ENCODE data around the gene CCR5. TPM values are rescaled to one million over a fixed set of nuclear protein-coding genes. Genes with fewer than 3 reads are reported as not detected.

Gene CCR5
- total and polyA plus RNA-seq, 9 of the 15 experiments (the other 6 are each of a cell fraction or from before 2014, with no cell fraction given) = not detected

GRCh38 chr3:46400000-46400734 is 29.4 kb downstream of the CCR5 start (continued):
- no peak for TF ChIP-seq AFF4 (CRISPR knock-in tag; IDR thresholded peaks at IDR 0.05)
- no peak for TF ChIP-seq POLR3G (IDR thresholded peaks at IDR 0.05; ENCODE audit: extremely low read depth, insufficient read length, insufficient replicate concordance)
- TF ChIP-seq ELF2 (CRISPR knock-in tag; IDR thresholded peaks at IDR 0.05) = no peak
- TF ChIP-seq ZNF274 (IDR thresholded peaks at IDR 0.05; ENCODE audit: borderline replicate concordance, low read depth, low read length) = no peak
- TF ChIP-seq NR2C1 (IDR thresholded peaks at IDR 0.05) = peak; percentile 44; the same call in 1 of the 2 replicates
- peak; percentile 68 for TF ChIP-seq NR2C1 (tag; IDR thresholded peaks at IDR 0.05)
- TF ChIP-seq JUND (IDR thresholded peaks at IDR 0.05; ENCODE audit: borderline replicate concordance, low read depth, low read length) = peak; percentile 94
- peak; percentile 87; the same call in 2 of the 3 replicates for TF ChIP-seq JUND (tag; IDR thresholded peaks at IDR 0.05; ENCODE audit: borderline replicate concordance, low read depth, low read length)
- TF ChIP-seq ZNF133 (CRISPR knock-in tag; IDR thresholded peaks at IDR 0.05) = no peak
- no peak for TF ChIP-seq ILK (tag; IDR thresholded peaks at IDR 0.05; ENCODE audit: borderline replicate concordance, low read depth)
- TF ChIP-seq FOXP4 (CRISPR knock-in tag; IDR thresholded peaks at IDR 0.05; ENCODE audit: borderline replicate concordance) = no peak
- peak; percentile 54; the same call in 1 of the 2 replicates for TF ChIP-seq NCOA1 (IDR thresholded peaks at IDR 0.05; ENCODE audit: low read depth)
- TF ChIP-seq ZBTB12 (CRISPR knock-in tag; IDR thresholded peaks at IDR 0.05) = peak; percentile 35; the same call in 1 of the 2 replicates
- peak; percentile 68 for TF ChIP-seq MTA2 (IDR thresholded peaks at IDR 0.05; ENCODE audit: low read depth)
- TF ChIP-seq ZBTB34 (CRISPR knock-in tag; IDR thresholded peaks at IDR 0.05) = no peak
- TF ChIP-seq TEAD4 (IDR thresholded peaks at IDR 0.05; ENCODE audit: low read length) = peak; percentile 92
- TF ChIP-seq TEAD4 (CRISPR knock-in tag; IDR thresholded peaks at IDR 0.05; ENCODE audit: borderline replicate concordance) = no peak
- TF ChIP-seq MYNN (IDR thresholded peaks at IDR 0.05) = peak; percentile 78
- no peak for TF ChIP-seq MYNN (CRISPR knock-in tag; IDR thresholded peaks at IDR 0.05)
- no peak for TF ChIP-seq THRAP3 (IDR thresholded peaks at IDR 0.05; ENCODE audit: borderline replicate concordance)
- TF ChIP-seq CREBBP (IDR thresholded peaks at IDR 0.05; ENCODE audit: low read depth, low read length) = no peak

Measured in K562 (cell line).